ENCODE measurements around the gene RBFA. TPM values are rescaled to one million over a fixed set of nuclear protein-coding genes. Genes with fewer than 3 reads are reported as not detected.

Gene RBFA
- total RNA-seq, 2 experiments from 2014 or later = 29.5 to 31.8 TPM

GRCh38 chr18:80046961-80047541 is 12.8 kb downstream of the RBFA start:
- ChIA-PET CTCF (no interaction called here), POLR2A (no interaction called here)
- DNase-seq = no peak
- intact Hi-C loops (cut with micrococcal nuclease) = no loop called here
- no peak overlapping the region for H3K4me3 Mint-ChIP-seq
- no peak overlapping the region for H3K27ac Mint-ChIP-seq
- peaks cover 13% of the 10 kb centered on the region for H3K9me3 Mint-ChIP-seq
- H3K27me3 Mint-ChIP-seq = no peaks in the 10 kb centered on the region
- peaks cover 52% of the 10 kb centered on the region for H3K36me3 Mint-ChIP-seq
- H3K4me1 Mint-ChIP-seq (ENCODE audit: low read depth) = no peaks in the 10 kb centered on the region

GRCh38 chr18:80050797-80051196 is 16.6 kb downstream of the RBFA start:
- no peak for DNase-seq
- Mint-ChIP-seq H3K9me3 (peaks cover 45% of the 10 kb centered on the region), H3K36me3 (peaks cover 33% of the 10 kb centered on the region), H3K27ac (no peak overlapping the region), H3K4me1 (ENCODE audit: low read depth) (no peaks in the 10 kb centered on the region), H3K27me3 (no peaks in the 10 kb centered on the region), H3K4me3 (no peak overlapping the region)
- ChIA-PET POLR2A (interaction anchor here (0.6 kb wide), 1 partner anchor 17 kb away, joined by 3 read pairs; the partner anchor contains the start of gene RBFA), CTCF (interaction anchor here (1.1 kb wide), 1 partner anchor 55 kb away, joined by 3 read pairs; no protein-coding TSS in a partner anchor)
- intact Hi-C loops (cut with micrococcal nuclease) = no loop called here

- POLR2A ChIA-PET = no interaction called here
- CTCF ChIA-PET = no interaction called here
- Mint-ChIP-seq H3K4me3 (no peak overlapping the region), H3K27me3 (no peaks in the 10 kb centered on the region), H3K4me1 (ENCODE audit: low read depth) (no peaks in the 10 kb centered on the region), H3K27ac (no peak overlapping the region), H3K9me3 (peaks cover 67% of the 10 kb centered on the region), H3K36me3 (peaks cover 15% of the 10 kb centered on the region)
- intact Hi-C loops (cut with micrococcal nuclease) = no loop called here
- no peak for DNase-seq
Observed at GRCh38 chr18:80056095-80056494, 21.9 kb downstream of the RBFA start.

- ChIA-PET CTCF (no interaction called here), POLR2A (no interaction called here)
- peaks cover 48% of the 10 kb centered on the region for H3K9me3 Mint-ChIP-seq
- H3K4me1 Mint-ChIP-seq (ENCODE audit: low read depth) = no peaks in the 10 kb centered on the region
- no peaks in the 10 kb centered on the region for H3K27me3 Mint-ChIP-seq
- no peak overlapping the region for H3K4me3 Mint-ChIP-seq
- H3K27ac Mint-ChIP-seq = no peak overlapping the region
- DNase-seq = no peak
- intact Hi-C loops (cut with micrococcal nuclease) = no loop called here
- H3K36me3 Mint-ChIP-seq = peaks cover 5% of the 10 kb centered on the region
Observed at GRCh38 chr18:80059945-80060344, 25.7 kb downstream of the RBFA start.

GRCh38 chr18:80065705-80066104 is 31.5 kb downstream of the RBFA start:
- DNase-seq = no peak
- Mint-ChIP-seq H3K4me3 (no peak overlapping the region), H3K36me3 (no peaks in the 10 kb centered on the region), H3K4me1 (ENCODE audit: low read depth) (no peaks in the 10 kb centered on the region), H3K9me3 (peaks cover 14% of the 10 kb centered on the region), H3K27me3 (no peaks in the 10 kb centered on the region), H3K27ac (no peak overlapping the region)
- CTCF ChIA-PET = no interaction called here
- POLR2A ChIA-PET = no interaction called here
- intact Hi-C loops (cut with micrococcal nuclease) = no loop called here

GRCh38 chr18:80067321-80067720 is 33.1 kb downstream of the RBFA start:
- Mint-ChIP-seq H3K27ac (no peak overlapping the region), H3K36me3 (no peaks in the 10 kb centered on the region), H3K9me3 (peaks cover 6% of the 10 kb centered on the region), H3K4me3 (no peak overlapping the region), H3K27me3 (no peaks in the 10 kb centered on the region), H3K4me1 (ENCODE audit: low read depth) (no peaks in the 10 kb centered on the region)
- ChIA-PET CTCF (no interaction called here), POLR2A (no interaction called here)
- intact Hi-C loops (cut with micrococcal nuclease) = no loop called here
- no peak for DNase-seq

- intact Hi-C loops (cut with micrococcal nuclease) = no loop called here
Observed at GRCh38 chr18:80067897-80068296, 33.7 kb downstream of the RBFA start.

GRCh38 chr18:80068571-80069272 is 34.5 kb downstream of the RBFA start:
- no peak overlapping the region for H3K4me3 Mint-ChIP-seq
- H3K9me3 Mint-ChIP-seq = no peaks in the 10 kb centered on the region
- intact Hi-C loops (cut with micrococcal nuclease) = no loop called here
- ChIA-PET CTCF (no interaction called here), POLR2A (no interaction called here)
- DNase-seq = no peak
- no peaks in the 10 kb centered on the region for H3K4me1 Mint-ChIP-seq (ENCODE audit: low read depth)
- H3K27ac Mint-ChIP-seq = no peak overlapping the region
- H3K27me3 Mint-ChIP-seq = no peaks in the 10 kb centered on the region
- no peaks in the 10 kb centered on the region for H3K36me3 Mint-ChIP-seq

More at GRCh38 chr18:80067897-80068296, 33.7 kb downstream of the RBFA start:
- H3K4me3 Mint-ChIP-seq = no peak overlapping the region
- H3K36me3 Mint-ChIP-seq = no peaks in the 10 kb centered on the region
- H3K27me3 Mint-ChIP-seq = no peaks in the 10 kb centered on the region
- DNase-seq = no peak
- H3K27ac Mint-ChIP-seq = no peak overlapping the region
- peaks cover 2% of the 10 kb centered on the region for H3K9me3 Mint-ChIP-seq
- ChIA-PET CTCF (no interaction called here), POLR2A (no interaction called here)
- H3K4me1 Mint-ChIP-seq (ENCODE audit: low read depth) = no peaks in the 10 kb centered on the region

- DNase-seq = no peak
- H3K4me3 Mint-ChIP-seq = no peak overlapping the region
- POLR2A ChIA-PET = no interaction called here
- CTCF ChIA-PET = no interaction called here
- H3K4me1 Mint-ChIP-seq (ENCODE audit: low read depth) = no peaks in the 10 kb centered on the region
- H3K9me3 Mint-ChIP-seq = no peaks in the 10 kb centered on the region
- no peaks in the 10 kb centered on the region for H3K27me3 Mint-ChIP-seq
- H3K36me3 Mint-ChIP-seq = no peaks in the 10 kb centered on the region
- intact Hi-C loops (cut with micrococcal nuclease) = no loop called here
- H3K27ac Mint-ChIP-seq = no peak overlapping the region
Observed at GRCh38 chr18:80070825-80071224, 36.6 kb downstream of the RBFA start.

GRCh38 chr18:80074183-80074582 is 39.9 kb downstream of the RBFA start:
- intact Hi-C loops (cut with micrococcal nuclease) = no loop called here
- ChIA-PET CTCF (no interaction called here), POLR2A (no interaction called here)
- DNase-seq = no peak
- no peaks in the 10 kb centered on the region for H3K9me3 Mint-ChIP-seq
- no peaks in the 10 kb centered on the region for H3K4me1 Mint-ChIP-seq (ENCODE audit: low read depth)
- no peak overlapping the region for H3K27ac Mint-ChIP-seq
- H3K27me3 Mint-ChIP-seq = no peaks in the 10 kb centered on the region
- no peaks in the 10 kb centered on the region for H3K36me3 Mint-ChIP-seq
- no peak overlapping the region for H3K4me3 Mint-ChIP-seq

- H3K27ac Mint-ChIP-seq = no peak overlapping the region
- H3K27me3 Mint-ChIP-seq = no peaks in the 10 kb centered on the region
- H3K4me3 Mint-ChIP-seq = no peak overlapping the region
- no peaks in the 10 kb centered on the region for H3K9me3 Mint-ChIP-seq
- H3K4me1 Mint-ChIP-seq (ENCODE audit: low read depth) = no peaks in the 10 kb centered on the region
- H3K36me3 Mint-ChIP-seq = no peaks in the 10 kb centered on the region
- ChIA-PET CTCF (no interaction called here), POLR2A (no interaction called here)
- DNase-seq = no peak
- intact Hi-C loops (cut with micrococcal nuclease) = no loop called here
Observed at GRCh38 chr18:80074697-80075096, 40.5 kb downstream of the RBFA start.

GRCh38 chr18:80075940-80076339 is 41.7 kb downstream of the RBFA start:
- no peak overlapping the region for H3K4me3 Mint-ChIP-seq
- no peak for DNase-seq
- intact Hi-C loops (cut with micrococcal nuclease) = no loop called here
- H3K9me3 Mint-ChIP-seq = no peaks in the 10 kb centered on the region
- H3K27ac Mint-ChIP-seq = no peak overlapping the region
- CTCF ChIA-PET = no interaction called here
- H3K27me3 Mint-ChIP-seq = no peaks in the 10 kb centered on the region
- POLR2A ChIA-PET = no interaction called here
- H3K36me3 Mint-ChIP-seq = no peaks in the 10 kb centered on the region
- no peaks in the 10 kb centered on the region for H3K4me1 Mint-ChIP-seq (ENCODE audit: low read depth)

GRCh38 chr18:80076379-80076778 is 42.1 kb downstream of the RBFA start:
- intact Hi-C loops (cut with micrococcal nuclease) = no loop called here
- H3K36me3 Mint-ChIP-seq = no peaks in the 10 kb centered on the region
- no peak overlapping the region for H3K27ac Mint-ChIP-seq
- ChIA-PET POLR2A (no interaction called here), CTCF (no interaction called here)
- H3K9me3 Mint-ChIP-seq = no peaks in the 10 kb centered on the region
- H3K27me3 Mint-ChIP-seq = no peaks in the 10 kb centered on the region
- no peak for DNase-seq
- H3K4me1 Mint-ChIP-seq (ENCODE audit: low read depth) = no peaks in the 10 kb centered on the region
- H3K4me3 Mint-ChIP-seq = no peak overlapping the region
